DLD1 (cell line): ENCODE measurements around the gene CCDC102A.

Source experiments
- in situ Hi-C: cut with HindIII; loops from 2 replicates; pipeline ENCODE4 v1.10.0; 2017; ENCODE audit warnings: low sequenced_read_pairs

CCDC102A gene

GRCh38 chr16:57479976-57480753, 56.2 kb downstream of the CCDC102A start:
- in situ Hi-C loops, result no loop called here

GRCh38 chr16:57479205-57479975, 57.0 kb downstream of the CCDC102A start:
- in situ Hi-C loops, result no loop called here

- in situ Hi-C loops, result no loop called here
These were observed 57.8 kb downstream of the CCDC102A start for GRCh38 chr16:57478396-57479204.

- in situ Hi-C loops, result no loop called here
These were observed 58.7 kb downstream of the CCDC102A start for GRCh38 chr16:57477531-57478202.

- in situ Hi-C loops, result no loop called here
These were observed 59.6 kb downstream of the CCDC102A start for GRCh38 chr16:57476546-57477410.

- in situ Hi-C loops, result no loop called here
These were observed 60.5 kb downstream of the CCDC102A start for GRCh38 chr16:57475711-57476339.

GRCh38 chr16:57474671-57475661, 61.4 kb downstream of the CCDC102A start:
- in situ Hi-C loops, result no loop called here

- in situ Hi-C loops, result no loop called here
These were observed 62.5 kb downstream of the CCDC102A start for GRCh38 chr16:57473906-57474305.

GRCh38 chr16:57473176-57473840, 63.1 kb downstream of the CCDC102A start:
- in situ Hi-C loops, result no loop called here

- in situ Hi-C loops, result no loop called here
These were observed 63.7 kb downstream of the CCDC102A start for GRCh38 chr16:57472665-57473060.

GRCh38 chr16:57471852-57472664, 64.3 kb downstream of the CCDC102A start:
- in situ Hi-C loops, result no loop called here

- in situ Hi-C loops, result no loop called here
These were observed 65.2 kb downstream of the CCDC102A start for GRCh38 chr16:57471209-57471608.

GRCh38 chr16:57470711-57471110, 65.7 kb downstream of the CCDC102A start:
- in situ Hi-C loops, result no loop called here

- in situ Hi-C loops, result no loop called here
These were observed 66.4 kb downstream of the CCDC102A start for GRCh38 chr16:57469917-57470470.

- in situ Hi-C loops, result no loop called here
These were observed 67.3 kb downstream of the CCDC102A start for GRCh38 chr16:57469046-57469445.

GRCh38 chr16:57468346-57468745, 68.0 kb downstream of the CCDC102A start:
- in situ Hi-C loops, result no loop called here

- in situ Hi-C loops, result no loop called here
These were observed 71.8 kb downstream of the CCDC102A start for GRCh38 chr16:57464523-57464922.
